Esophagus squamous epithelium (tissue), 4 donors: ENCODE data around the gene VWA8.

Source experiments
- POLR2A ChIP-seq, 4 donors: fragments of 450-650 bp; IDR thresholded peaks; one replicate each; pipeline ENCODE4 v1.6.1; 2017; ENCODE audit warnings: antibody characterized with exemption in 4 of 4, mild to moderate bottlenecking in 4 of 4, moderate library complexity in 3 of 4
- TF ChIP-seq, protein P1 (sequence below), 6 experiments: fragments of 450-650 bp in 4 of 6; fragments of 200-600 bp in 2 of 6; sonication (generic) in 2 of 6; IDR thresholded peaks; one replicate each; pipeline ENCODE4 v1.5.1; 2016 to 2019; ENCODE audit warnings: antibody characterized with exemption in 6 of 6, mild to moderate bottlenecking in 4 of 6, moderate library complexity in 4 of 6

DNA sequence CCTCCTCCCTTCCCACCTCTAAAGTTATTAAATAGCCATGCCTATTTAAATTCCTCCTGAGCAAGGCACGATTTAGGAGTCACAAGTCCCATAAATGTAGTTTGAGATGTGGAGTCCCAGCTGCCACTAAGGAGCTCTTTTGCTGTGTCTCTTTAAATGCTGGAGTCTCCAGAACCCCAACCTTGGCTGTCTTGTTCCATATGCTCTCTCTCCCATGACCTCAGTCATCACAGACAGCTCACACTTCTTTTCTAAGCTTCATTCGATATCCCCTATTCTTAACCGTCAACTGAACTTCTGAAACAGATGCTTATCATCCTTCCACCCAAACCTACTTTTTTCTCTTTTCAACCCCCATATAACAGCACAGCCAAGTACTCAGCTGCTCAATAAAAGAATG is 197.1 kb downstream of the VWA8 start:
- TF ChIP-seq POLR2A (IDR thresholded peaks at IDR 0.05), result no peak
- TF ChIP-seq, protein P1, sequence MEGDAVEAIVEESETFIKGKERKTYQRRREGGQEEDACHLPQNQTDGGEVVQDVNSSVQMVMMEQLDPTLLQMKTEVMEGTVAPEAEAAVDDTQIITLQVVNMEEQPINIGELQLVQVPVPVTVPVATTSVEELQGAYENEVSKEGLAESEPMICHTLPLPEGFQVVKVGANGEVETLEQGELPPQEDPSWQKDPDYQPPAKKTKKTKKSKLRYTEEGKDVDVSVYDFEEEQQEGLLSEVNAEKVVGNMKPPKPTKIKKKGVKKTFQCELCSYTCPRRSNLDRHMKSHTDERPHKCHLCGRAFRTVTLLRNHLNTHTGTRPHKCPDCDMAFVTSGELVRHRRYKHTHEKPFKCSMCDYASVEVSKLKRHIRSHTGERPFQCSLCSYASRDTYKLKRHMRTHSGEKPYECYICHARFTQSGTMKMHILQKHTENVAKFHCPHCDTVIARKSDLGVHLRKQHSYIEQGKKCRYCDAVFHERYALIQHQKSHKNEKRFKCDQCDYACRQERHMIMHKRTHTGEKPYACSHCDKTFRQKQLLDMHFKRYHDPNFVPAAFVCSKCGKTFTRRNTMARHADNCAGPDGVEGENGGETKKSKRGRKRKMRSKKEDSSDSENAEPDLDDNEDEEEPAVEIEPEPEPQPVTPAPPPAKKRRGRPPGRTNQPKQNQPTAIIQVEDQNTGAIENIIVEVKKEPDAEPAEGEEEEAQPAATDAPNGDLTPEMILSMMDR (IDR thresholded peaks at IDR 0.05), result no peak
